BE2C (cell line): Measurements from ENCODE around the gene SLC4A4.

Source experiments
- DNase-seq: peaks from one replicate; pipeline ENCODE4 v3.0.0-alpha.2; 2020
- H3K27me3 ChIP-seq: fragments of 250-450 bp; sonication (Bioruptor Pico); 2 replicates; pipeline ENCODE4 v1.5.1; 2020; ENCODE audit warnings: mild to moderate bottlenecking
- H3K36me3 ChIP-seq: fragments of 250-450 bp; sonication (Bioruptor Pico); 2 replicates; pipeline ENCODE4 v1.5.1; 2020; ENCODE audit warnings: mild to moderate bottlenecking
- H3K4me1 ChIP-seq: fragments of 250-450 bp; sonication (Bioruptor Pico); 2 replicates; pipeline ENCODE4 v1.5.1; 2020
- H3K4me3 ChIP-seq: 2 replicates; pipeline ENCODE4 v1.5.1; 2011; ENCODE audit warnings: low read depth, low read length
- H3K9me3 ChIP-seq: fragments of 250-450 bp; sonication (Bioruptor Pico); 2 replicates; pipeline ENCODE4 v1.5.1; 2020
- TF ChIP-seq, protein P1 (sequence below): IDR thresholded peaks from 2 replicates; pipeline ENCODE4 v1.5.1; 2012; ENCODE audit warnings: mild to moderate bottlenecking, low read depth, low read length

The SLC4A4 gene

DNA sequence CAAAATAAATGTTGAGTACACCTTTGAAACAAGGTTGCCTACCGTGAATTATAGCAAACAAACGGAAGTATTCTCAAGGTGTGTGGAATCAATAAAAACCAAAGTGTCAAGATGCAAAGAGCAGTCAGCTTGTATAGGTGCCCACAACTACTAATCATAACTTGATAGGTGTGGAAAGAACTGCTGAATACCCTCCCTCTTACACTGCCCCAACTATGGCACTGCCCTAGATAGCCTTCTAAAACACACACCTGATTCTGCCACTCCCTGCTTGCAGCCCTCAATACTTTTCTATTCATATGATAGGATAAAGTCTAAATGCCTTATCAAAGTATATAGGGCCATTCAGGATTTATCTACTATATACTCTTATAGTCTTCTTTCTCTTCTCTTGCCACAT, 31.1 kb upstream of the SLC4A4 start:
- no peaks in the 10 kb centered on the region for H3K36me3 ChIP-seq
- TF ChIP-seq, protein P1, sequence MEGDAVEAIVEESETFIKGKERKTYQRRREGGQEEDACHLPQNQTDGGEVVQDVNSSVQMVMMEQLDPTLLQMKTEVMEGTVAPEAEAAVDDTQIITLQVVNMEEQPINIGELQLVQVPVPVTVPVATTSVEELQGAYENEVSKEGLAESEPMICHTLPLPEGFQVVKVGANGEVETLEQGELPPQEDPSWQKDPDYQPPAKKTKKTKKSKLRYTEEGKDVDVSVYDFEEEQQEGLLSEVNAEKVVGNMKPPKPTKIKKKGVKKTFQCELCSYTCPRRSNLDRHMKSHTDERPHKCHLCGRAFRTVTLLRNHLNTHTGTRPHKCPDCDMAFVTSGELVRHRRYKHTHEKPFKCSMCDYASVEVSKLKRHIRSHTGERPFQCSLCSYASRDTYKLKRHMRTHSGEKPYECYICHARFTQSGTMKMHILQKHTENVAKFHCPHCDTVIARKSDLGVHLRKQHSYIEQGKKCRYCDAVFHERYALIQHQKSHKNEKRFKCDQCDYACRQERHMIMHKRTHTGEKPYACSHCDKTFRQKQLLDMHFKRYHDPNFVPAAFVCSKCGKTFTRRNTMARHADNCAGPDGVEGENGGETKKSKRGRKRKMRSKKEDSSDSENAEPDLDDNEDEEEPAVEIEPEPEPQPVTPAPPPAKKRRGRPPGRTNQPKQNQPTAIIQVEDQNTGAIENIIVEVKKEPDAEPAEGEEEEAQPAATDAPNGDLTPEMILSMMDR, result no peak
- H3K9me3 ChIP-seq, result no peaks in the 10 kb centered on the region
- DNase-seq, result no peak
- no peak overlapping the region for H3K4me3 ChIP-seq
- H3K4me1 ChIP-seq, result no peaks in the 10 kb centered on the region
- H3K27me3 ChIP-seq, result no peaks in the 10 kb centered on the region

DNA sequence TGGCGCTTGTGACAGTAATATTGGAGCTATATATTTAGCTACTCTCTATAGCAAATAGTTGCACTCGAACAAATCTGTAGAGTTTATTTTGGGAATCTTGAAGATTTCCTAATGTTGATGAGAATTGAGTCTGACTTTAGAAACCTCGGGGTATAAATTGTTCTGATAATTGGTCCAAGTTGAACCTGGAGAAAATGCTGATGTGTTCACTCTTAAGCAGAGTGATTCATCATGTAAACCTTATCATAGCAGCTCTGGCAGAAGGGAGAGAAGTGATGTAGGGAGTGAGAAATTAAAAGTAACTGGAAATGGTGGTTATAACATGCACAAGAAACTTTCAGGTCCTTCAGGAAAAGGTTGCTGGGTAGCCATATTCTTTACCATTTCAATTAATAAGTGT, 16.4 kb upstream of the SLC4A4 start:
- H3K4me3 ChIP-seq, result no peak overlapping the region
- DNase-seq, result no peak
- TF ChIP-seq, protein P1, result no peak
- no peaks in the 10 kb centered on the region for H3K9me3 ChIP-seq
- H3K36me3 ChIP-seq, result no peaks in the 10 kb centered on the region
- H3K27me3 ChIP-seq, result no peaks in the 10 kb centered on the region
- H3K4me1 ChIP-seq, result no peaks in the 10 kb centered on the region

DNA sequence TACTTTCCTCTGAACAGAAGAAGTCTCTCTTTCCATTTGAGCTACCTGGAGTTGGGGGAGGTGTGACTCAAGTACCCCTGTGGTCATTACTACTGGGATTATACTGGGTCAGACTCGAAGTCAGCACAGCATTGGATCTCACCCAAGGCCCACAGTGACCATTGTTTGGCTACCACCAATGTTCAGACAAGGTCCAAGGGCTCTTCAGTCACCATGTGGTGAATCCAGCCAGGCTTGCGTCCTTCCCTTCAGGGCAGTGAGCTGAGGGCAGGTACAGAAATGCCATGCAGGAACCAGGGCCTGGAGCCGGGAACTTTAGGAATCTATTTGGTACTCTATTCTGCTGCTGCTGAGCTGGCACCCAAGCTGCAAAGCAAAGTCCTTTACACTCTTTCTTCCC, 5.5 kb upstream of the SLC4A4 start:
- H3K4me3 ChIP-seq, result no peak overlapping the region

DNA sequence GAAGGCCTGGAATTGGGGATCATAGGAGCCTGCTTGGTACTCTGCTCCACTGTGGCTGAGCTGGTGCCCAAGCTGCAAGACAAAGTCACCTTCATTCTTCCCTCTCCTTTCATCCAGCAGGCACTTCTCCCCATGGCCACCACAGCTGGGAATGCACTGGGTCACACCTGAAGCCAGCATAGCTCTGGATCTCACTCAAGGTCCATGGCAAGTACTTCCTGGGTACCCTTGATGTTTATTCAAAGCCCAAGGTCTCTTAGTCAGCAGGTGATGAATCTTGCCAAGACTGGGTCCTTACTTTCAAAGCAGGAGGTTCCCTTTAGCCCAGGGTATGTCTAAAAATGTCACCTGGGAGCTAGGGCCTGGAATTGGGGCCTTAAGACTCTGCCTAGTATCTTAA, 4.9 kb upstream of the SLC4A4 start:
- H3K4me3 ChIP-seq, result no peak overlapping the region
- H3K9me3 ChIP-seq, result no peaks in the 10 kb centered on the region
- no peaks in the 10 kb centered on the region for H3K4me1 ChIP-seq
- H3K36me3 ChIP-seq, result no peaks in the 10 kb centered on the region
- DNase-seq, result no peak
- TF ChIP-seq, protein P1, result no peak
- no peaks in the 10 kb centered on the region for H3K27me3 ChIP-seq

More for the DNA sequence above, 5.5 kb upstream of the SLC4A4 start:
- Histone ChIP-seq H3K9me3 (no peaks in the 10 kb centered on the region), H3K27me3 (no peaks in the 10 kb centered on the region), H3K36me3 (no peaks in the 10 kb centered on the region), H3K4me1 (no peaks in the 10 kb centered on the region)
- TF ChIP-seq, protein P1, result no peak
- DNase-seq, result no peak

DNA sequence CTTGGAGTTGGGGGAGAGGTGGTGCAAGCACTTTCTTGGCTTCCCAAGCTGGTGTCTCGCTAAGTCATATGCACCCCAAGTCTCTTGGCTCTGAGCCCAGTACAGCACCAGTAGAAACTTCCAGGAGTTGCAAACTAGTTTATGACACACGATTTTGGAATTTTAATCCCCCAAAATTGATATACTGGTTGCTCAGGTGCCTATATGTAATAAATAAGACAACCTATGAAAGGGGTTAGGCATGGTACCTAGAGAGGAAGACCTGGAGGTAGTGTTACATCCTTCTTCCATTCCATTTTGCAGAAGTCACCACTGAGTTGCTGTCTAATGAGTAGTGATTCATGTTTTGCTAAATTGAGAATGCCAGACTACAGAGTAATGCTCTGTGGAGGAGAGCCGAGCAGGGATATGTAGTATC, 4.3 kb upstream of the SLC4A4 start:
- DNase-seq, result no peak
- Histone ChIP-seq H3K9me3 (no peaks in the 10 kb centered on the region), H3K36me3 (no peaks in the 10 kb centered on the region), H3K4me3 (no peak overlapping the region), H3K4me1 (no peaks in the 10 kb centered on the region), H3K27me3 (no peaks in the 10 kb centered on the region)
- TF ChIP-seq, protein P1, result no peak

DNA sequence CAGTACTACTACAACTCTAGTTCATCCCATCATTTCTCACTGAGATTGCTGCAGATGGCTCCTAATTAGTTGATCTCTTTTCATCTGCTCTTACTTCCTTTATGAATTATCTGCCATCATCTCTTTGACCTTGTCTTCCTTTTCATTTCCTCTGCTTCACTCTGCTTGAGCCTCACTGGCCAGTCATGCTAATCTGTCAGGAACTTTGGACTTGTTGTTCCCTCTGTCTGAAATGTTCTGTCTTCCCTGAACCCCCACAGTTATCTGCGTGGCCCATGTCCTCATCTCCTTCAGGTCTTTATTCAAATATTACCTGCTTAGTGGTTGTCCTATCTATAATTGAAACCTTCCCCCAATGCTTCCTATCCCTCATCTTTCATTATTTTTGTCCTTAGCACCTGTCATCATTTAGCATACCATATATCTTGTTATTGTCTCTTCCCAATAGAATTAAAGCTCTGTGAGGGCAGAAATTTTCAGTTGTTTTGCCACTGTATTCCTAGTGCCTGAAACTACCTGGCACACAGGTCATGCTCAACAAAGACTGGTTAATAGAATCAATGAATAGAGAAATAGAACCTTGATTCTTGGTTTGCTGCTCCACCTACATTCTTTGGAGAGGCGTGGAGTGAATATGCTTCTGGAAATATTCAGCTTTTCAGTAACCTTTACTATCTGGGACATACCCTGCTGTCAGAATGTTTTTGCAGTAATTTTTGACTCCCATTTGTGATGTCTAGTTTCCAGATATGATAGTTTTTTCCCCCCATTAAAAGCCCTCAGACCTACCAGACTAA, 5.0 kb downstream of the SLC4A4 start:
- Histone ChIP-seq H3K4me1 (no peaks in the 10 kb centered on the region), H3K36me3 (no peaks in the 10 kb centered on the region), H3K4me3 (no peak overlapping the region), H3K27me3 (no peaks in the 10 kb centered on the region), H3K9me3 (no peaks in the 10 kb centered on the region)
- TF ChIP-seq, protein P1, result no peak
- no peak for DNase-seq
